Activated CD8-positive, alpha-beta memory T cell treated with anti-CD3 and anti-CD28 coated beads, Interleukin-2, amount 50 U/mL, for 24 hours (primary cell): Measurements from ENCODE around the gene TMEFF1.

Experiments used
- DNase-seq: peaks from one replicate; pipeline ENCODE4 v3.0.0-alpha.2; 2020; ENCODE audit errors: extremely low read depth

TMEFF1 gene

GRCh38 chr9:100575765-100576386 is 102.9 kb downstream of the TMEFF1 start:
- no peak for DNase-seq

- no peak for DNase-seq
These were observed 105.0 kb downstream of the TMEFF1 start, which contains the start of gene CAVIN4 for GRCh38 chr9:100577776-100578448. Gene CAVIN4, plus strand, starts transcription at chr9:100578079. Its CDS starts 65 bp downstream, at chr9:100578144.

DNA sequence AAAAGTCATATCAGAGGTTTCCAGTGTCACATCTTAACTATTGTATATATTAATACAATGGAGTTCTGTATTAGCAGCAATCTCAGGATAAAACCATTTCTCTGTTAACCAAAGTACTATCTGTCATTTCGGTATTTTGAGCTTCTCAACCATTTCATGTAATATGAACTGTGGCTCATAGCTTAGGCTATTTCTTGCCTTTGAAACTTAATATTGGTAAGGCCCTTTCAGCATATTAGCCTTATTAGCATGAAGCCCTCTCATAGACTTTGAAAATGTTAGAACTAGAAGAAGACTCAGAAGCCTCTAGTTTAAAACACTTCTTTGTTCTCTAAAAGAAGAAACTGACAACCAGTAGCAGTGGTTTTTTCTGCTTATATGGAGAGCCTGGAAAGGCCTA is 105.7 kb downstream of the TMEFF1 start:
- DNase-seq: no peak

DNA sequence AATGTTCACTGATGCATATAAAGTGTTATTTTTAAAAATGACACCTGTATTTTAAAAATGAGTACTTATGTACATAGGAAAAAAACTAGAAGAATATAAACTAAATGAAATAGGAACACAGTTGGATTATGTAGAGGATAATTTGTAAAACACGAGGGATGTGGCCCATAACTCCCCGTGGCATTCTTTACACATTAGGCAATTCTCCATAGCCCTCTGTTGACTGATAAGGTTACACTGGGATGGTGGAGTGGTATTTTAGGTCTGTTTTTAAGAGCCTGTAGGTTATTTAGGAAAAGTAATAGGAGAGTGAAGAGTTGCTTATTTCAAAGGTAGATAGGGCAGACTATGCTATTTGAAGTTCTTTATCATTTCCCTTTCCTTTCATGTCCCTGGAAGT is 106.7 kb downstream of the TMEFF1 start:
- no peak for DNase-seq

GRCh38 chr9:100580257-100580656 is 107.3 kb downstream of the TMEFF1 start:
- no peak for DNase-seq

DNA sequence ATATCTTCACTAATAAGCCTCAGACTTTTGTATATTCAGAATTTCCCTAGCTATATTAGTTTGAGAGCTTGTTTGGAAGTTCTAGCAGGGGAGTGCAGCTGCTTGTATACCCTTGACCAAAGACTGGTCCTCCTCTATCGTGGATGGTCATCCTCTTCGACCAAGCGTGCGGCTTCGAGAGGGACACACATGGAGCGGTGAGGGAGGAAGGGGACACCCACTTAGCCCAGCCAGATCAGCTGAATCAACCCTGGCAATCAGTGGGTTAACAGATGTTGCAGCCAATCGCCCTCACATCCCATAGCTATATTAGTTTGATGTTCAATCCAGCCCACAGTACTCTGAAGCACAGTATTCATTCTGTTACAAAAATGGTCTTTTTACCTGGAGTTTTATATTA is 108.1 kb downstream of the TMEFF1 start:
- no peak for DNase-seq

DNA sequence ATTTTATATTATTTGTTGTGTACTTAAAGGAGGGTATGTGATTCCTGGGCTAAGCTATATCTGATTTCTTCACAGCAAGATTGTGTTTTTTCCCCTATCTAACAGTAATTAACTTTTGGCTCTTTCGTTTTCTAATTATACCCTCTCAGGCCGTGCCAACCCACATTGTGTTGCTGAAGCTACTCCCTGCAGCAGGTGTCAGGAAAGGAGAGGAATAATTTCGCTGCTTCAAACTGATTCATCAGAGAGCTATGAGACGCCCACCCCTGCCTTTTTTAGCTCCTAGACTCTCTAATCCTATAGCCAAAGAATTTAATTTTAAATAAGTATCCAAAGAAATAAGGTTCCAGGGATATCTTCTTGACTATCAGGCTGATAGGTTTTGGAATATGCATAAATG is 108.7 kb downstream of the TMEFF1 start:
- DNase-seq: no peak

- DNase-seq: no peak
These were observed 110.3 kb downstream of the TMEFF1 start for GRCh38 chr9:100583014-100583802.

DNA sequence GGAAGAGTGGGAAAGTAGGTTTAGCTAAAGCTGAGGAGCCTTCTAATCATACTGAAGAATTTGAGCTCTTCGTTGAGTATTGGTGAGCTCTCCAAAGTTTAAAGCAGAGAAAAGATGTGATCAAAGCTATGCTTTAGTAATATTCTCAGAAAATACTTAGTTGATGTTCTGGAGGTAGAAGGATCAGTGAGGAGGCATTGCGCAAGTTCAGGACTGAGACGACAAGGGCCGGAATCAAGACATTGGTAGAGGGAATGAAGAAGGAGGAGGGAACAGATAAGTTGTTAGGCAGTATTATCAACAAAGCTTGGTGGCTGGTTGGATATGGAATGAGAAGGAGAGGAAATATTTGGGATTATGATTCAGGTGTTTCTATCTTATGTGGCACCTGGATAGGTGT is 112.0 kb downstream of the TMEFF1 start:
- DNase-seq: no peak

GRCh38 chr9:100586093-100586492 is 113.1 kb downstream of the TMEFF1 start:
- DNase-seq: no peak

DNA sequence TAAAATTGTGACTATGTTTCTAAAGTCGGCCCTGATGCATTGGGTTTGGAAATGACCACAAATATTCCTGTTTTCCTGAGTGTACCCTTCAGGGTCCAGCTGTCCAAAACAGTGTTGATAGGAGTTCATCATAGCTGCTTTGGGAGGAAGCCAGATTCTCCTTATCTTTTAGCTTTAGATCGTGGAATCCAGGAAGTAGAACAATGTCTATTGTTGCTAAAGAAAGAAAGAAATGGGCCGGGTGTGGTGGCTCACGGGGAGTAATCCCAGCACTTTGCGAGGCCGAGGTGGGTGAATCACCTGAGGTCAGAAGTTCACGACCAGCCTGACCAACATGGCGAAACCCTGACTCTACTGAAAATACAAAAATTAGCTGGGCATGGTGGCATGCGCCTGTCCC is 114.4 kb downstream of the TMEFF1 start:
- DNase-seq: no peak

DNA sequence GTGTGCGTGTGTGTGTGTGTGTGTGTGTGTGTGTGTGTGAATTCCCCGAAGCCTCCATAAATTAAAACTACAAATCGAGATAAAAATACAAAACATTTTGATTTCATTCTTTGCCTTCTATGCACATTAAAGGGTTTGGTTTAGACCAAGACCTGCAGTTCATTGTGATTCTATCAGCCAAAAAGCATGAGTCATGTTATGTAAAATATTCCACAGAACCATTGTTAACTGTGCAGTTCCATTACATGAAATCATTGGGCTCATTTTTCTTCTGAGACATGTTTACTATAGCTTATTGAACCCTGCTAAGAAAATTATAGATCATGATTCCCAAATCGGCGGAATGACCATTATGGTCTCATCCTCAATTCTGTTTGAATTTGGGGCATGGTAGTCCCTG is 116.6 kb downstream of the TMEFF1 start:
- no peak for DNase-seq

DNA sequence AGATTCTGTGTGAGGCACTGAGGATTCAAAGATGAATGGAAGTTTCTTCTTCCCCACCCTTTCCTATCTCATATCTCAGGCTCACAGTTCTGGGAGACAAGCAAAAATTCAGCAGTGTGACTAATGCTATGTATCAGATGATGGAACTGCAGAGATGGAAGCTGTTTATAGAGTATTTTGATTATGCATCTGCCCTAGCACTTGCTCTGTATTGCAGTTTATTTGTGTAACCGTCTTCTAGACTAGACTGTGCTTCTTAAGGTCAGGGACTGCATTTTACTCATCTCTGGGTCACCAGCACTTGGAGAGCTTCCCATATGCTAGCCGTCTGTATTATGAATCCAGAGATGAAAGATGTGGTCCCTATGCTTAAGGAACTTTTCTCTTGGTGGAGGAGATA is 117.5 kb downstream of the TMEFF1 start:
- no peak for DNase-seq

DNA sequence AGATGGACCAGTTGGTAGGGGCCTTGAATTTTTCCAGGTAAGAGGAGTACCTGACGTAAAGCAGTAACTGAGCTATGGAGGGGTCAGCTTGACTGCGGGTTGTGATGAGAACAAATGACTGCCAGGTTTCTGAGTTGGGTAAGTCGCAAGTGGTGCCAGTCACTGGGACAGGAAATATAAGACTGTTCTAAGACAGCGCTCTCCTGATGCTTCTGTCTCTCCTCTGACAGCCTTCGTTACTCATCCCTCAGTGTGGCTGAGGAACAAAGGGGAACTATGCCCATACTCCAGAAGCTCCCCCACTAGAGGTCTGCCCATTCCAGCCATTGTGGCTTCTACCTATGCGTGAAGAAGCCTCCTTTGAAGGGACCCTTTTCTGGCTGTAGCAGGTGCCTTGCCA is 118.2 kb downstream of the TMEFF1 start:
- DNase-seq: no peak

- DNase-seq: no peak
These were observed 118.9 kb downstream of the TMEFF1 start for GRCh38 chr9:100591639-100592412.

GRCh38 chr9:100595391-100596199 is 122.6 kb downstream of the TMEFF1 start:
- no peak for DNase-seq

- DNase-seq: no peak
These were observed 124.3 kb downstream of the TMEFF1 start for GRCh38 chr9:100597236-100597635.

DNA sequence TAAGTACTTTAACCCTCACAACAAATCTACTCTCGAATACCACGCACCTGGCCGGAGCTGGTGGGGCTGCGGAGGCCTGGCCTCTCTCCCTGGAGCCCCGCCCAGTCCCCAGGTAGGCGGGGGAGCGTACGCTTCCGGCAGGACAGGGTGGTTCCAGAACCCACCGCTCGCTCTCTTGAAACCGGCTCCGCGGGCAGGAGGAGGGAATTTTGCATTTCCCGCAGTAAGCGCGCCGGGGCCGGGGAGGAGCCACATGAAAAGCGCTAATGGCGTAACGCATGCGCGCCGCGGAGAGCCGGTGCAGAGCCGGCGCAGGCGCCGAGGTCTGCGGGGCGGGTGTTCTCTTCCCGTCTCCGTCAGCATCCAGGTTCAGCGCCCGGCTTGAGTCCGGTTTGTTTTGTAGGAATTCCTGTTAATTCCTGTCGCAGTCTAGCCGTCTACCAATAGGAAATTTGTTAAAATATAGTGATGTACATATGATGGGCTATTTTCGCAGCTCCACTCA is 125.7 kb downstream of the TMEFF1 start:
- peak; percentile 56 for DNase-seq

GRCh38 chr9:100600521-100601079 is 127.7 kb downstream of the TMEFF1 start:
- no peak for DNase-seq

GRCh38 chr9:100601216-100601615 is 128.3 kb downstream of the TMEFF1 start:
- DNase-seq: no peak

GRCh38 chr9:100602342-100602801 is 129.4 kb downstream of the TMEFF1 start:
- no peak for DNase-seq
